Measurements from ENCODE around the gene IER5.

Gene IER5

GRCh38 chr1:181134543-181135436, 46.3 kb downstream of the IER5 start:
- DNase-seq (ENCODE audit: low spot score), result peak; percentile 24

GRCh38 chr1:181135437-181135731, 46.9 kb downstream of the IER5 start:
- DNase-seq (ENCODE audit: low spot score), result no peak

- DNase-seq (ENCODE audit: low spot score), result peak; percentile 64
Measured at GRCh38 chr1:181135815-181136737, 47.6 kb downstream of the IER5 start.

- DNase-seq (ENCODE audit: low spot score), result no peak
Measured at GRCh38 chr1:181136738-181137122, 48.2 kb downstream of the IER5 start.

GRCh38 chr1:181137217-181137743, 48.8 kb downstream of the IER5 start:
- no peak for DNase-seq (ENCODE audit: low spot score)

- DNase-seq (ENCODE audit: low spot score), result no peak
Measured at GRCh38 chr1:181139631-181140061, 51.1 kb downstream of the IER5 start.

GRCh38 chr1:181140398-181140797, 51.9 kb downstream of the IER5 start:
- no peak for DNase-seq (ENCODE audit: low spot score)

GRCh38 chr1:181140891-181141290, 52.4 kb downstream of the IER5 start:
- no peak for DNase-seq (ENCODE audit: low spot score)

GRCh38 chr1:181141431-181141910, 53.0 kb downstream of the IER5 start:
- no peak for DNase-seq (ENCODE audit: low spot score)
